ENCODE measurements around the gene ZNF536.
A peak's percentile ranks its signal among the peaks of the same experiment; 100 is the strongest.

ZNF536 gene

DNA sequence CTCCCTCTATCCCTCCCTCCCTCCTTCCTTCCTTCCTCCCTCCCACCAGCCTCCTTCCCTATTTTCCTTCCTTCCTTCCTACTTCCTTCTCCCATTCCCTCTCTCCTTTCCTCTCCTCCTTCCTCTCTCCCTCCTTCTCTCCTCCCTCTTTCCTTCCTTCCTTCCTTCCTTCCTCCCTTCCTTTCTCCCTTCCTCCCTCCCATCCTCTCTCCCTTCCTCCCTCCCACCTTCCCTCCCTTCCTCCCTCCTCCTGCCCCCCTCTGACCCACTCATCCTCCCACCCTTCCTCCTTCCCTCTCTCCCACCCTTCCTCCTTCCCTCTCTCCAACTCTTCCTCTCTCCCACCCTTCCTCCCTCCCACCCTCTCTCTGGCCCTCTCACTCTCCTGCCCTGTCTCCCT is 132.1 kb downstream of the ZNF536 start:
- Histone ChIP-seq H3K36me3 (no peaks in the 10 kb centered on the region), H3K4me1 (peaks cover 3% of the 10 kb centered on the region; the same call in 1 of the 2 replicates), H3K27me3 (no peaks in the 10 kb centered on the region), H3K4me3 (ENCODE audit: low read depth, low read length) (no peak overlapping the region), H3K9me3 (no peaks in the 10 kb centered on the region)
- no peak for TF ChIP-seq CTCF (IDR thresholded peaks at IDR 0.05; ENCODE audit: low read depth, low read length)
- no peak for DNase-seq

GRCh38 chr19:30512176-30513081 is 140.2 kb downstream of the ZNF536 start:
- Histone ChIP-seq H3K4me1 (peaks cover 31% of the 10 kb centered on the region), H3K9me3 (no peaks in the 10 kb centered on the region), H3K27me3 (no peaks in the 10 kb centered on the region), H3K4me3 (ENCODE audit: low read depth, low read length) (peak overlapping the region; percentile 34), H3K36me3 (peaks cover 5% of the 10 kb centered on the region; the same call in 1 of the 2 replicates)
- DNase-seq, result peak; percentile 29
- TF ChIP-seq CTCF (IDR thresholded peaks at IDR 0.05; ENCODE audit: low read depth, low read length), result no peak

- no peak for DNase-seq
- Histone ChIP-seq H3K36me3 (peaks cover 5% of the 10 kb centered on the region; the same call in 1 of the 2 replicates), H3K4me3 (ENCODE audit: low read depth, low read length) (peak overlapping the region; percentile 34), H3K27me3 (no peaks in the 10 kb centered on the region), H3K9me3 (no peaks in the 10 kb centered on the region), H3K4me1 (peaks cover 31% of the 10 kb centered on the region)
- TF ChIP-seq CTCF (IDR thresholded peaks at IDR 0.05; ENCODE audit: low read depth, low read length), result no peak
Observed at GRCh38 chr19:30513082-30513411, 140.9 kb downstream of the ZNF536 start.

DNA sequence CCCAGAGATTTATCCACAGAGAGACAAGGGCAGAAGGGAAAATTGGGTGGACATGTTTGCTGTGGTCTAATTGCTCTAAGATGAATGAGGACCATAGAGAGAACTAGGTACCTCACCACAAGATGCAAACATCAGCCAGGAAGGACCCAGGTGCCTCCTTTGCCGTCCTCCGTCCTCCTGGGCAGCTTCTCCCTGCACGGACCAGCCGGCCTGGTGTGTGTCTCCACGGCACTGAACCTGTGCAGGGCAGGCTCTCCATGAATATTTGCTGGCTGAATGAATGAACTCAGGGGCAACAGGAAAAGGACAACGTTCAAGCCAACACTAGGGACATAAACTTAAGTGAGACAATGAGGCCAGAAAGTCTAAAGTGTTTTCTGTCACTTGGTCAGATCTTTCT is 143.9 kb downstream of the ZNF536 start:
- no peak for DNase-seq
- Histone ChIP-seq H3K4me1 (peaks cover 25% of the 10 kb centered on the region), H3K9me3 (no peaks in the 10 kb centered on the region)

GRCh38 chr19:30516531-30516930 is 144.3 kb downstream of the ZNF536 start:
- peaks cover 5% of the 10 kb centered on the region; the same call in 1 of the 2 replicates for H3K36me3 ChIP-seq
- H3K4me3 ChIP-seq (ENCODE audit: low read depth, low read length), result no peak overlapping the region
- H3K4me1 ChIP-seq, result peaks cover 21% of the 10 kb centered on the region
- TF ChIP-seq CTCF (IDR thresholded peaks at IDR 0.05; ENCODE audit: low read depth, low read length), result no peak
- no peak for DNase-seq
- H3K27me3 ChIP-seq, result no peaks in the 10 kb centered on the region
- no peaks in the 10 kb centered on the region for H3K9me3 ChIP-seq

More for the DNA sequence above, 143.9 kb downstream of the ZNF536 start:
- Histone ChIP-seq H3K36me3 (peaks cover 5% of the 10 kb centered on the region; the same call in 1 of the 2 replicates), H3K4me3 (ENCODE audit: low read depth, low read length) (no peak overlapping the region), H3K27me3 (no peaks in the 10 kb centered on the region)
- TF ChIP-seq CTCF (IDR thresholded peaks at IDR 0.05; ENCODE audit: low read depth, low read length), result no peak
